ENCODE measurements around the gene CEP89. TPM values are rescaled to one million over a fixed set of nuclear protein-coding genes. Genes with fewer than 3 reads are reported as not detected.
"Not testable (repeated sequence)": the region's sequence is repeated elsewhere in the genome, so short reads cannot be mapped to it uniquely, and the experiment has no call there.

CEP89 gene
- total RNA-seq = 6.8 TPM
- 12.5 TPM for polyA plus RNA-seq
- long read RNA-seq, donor 1, partial matches to known transcripts = 0 of 1 reads
- long read RNA-seq, donor 1, other reads (novel, unspliced or antisense) = 0 of 1 reads
- long read RNA-seq, donor 2, full-length matches to known transcripts = 6 of 6 reads
- long read RNA-seq, donor 2, partial matches to known transcripts = 0 of 6 reads
- long read RNA-seq, donor 2, other reads (novel, unspliced or antisense) = 0 of 6 reads
- long read RNA-seq, donor 3, transcript CEP89-207 (2 exons, 2,903 nt) = major isoform, 6 of 13 reads
- long read RNA-seq, donor 3, partial matches to known transcripts = 6 of 13 reads
- long read RNA-seq, donor 3, other reads (novel, unspliced or antisense) = 0 of 13 reads
- long read RNA-seq, donor 4, partial matches to known transcripts = 0 of 3 reads
- long read RNA-seq, donor 4, other reads (novel, unspliced or antisense) = 0 of 3 reads
- long read RNA-seq, donor 5, partial matches to known transcripts = 0 of 4 reads
- long read RNA-seq, donor 5, other reads (novel, unspliced or antisense) = 0 of 4 reads
- long read RNA-seq, donor 6, partial matches to known transcripts = 5 of 6 reads
- long read RNA-seq, donor 6, other reads (novel, unspliced or antisense) = 0 of 6 reads
- long read RNA-seq, donor 7, full-length matches to known transcripts = 7 of 7 reads
- long read RNA-seq, donor 7, partial matches to known transcripts = 0 of 7 reads
- long read RNA-seq, donor 7, other reads (novel, unspliced or antisense) = 0 of 7 reads
- long read RNA-seq, donor 8, partial matches to known transcripts = 0 of 1 reads
- long read RNA-seq, donor 8, other reads (novel, unspliced or antisense) = 0 of 1 reads
- long read RNA-seq, donor 9, transcript CEP89-207 (2 exons, 2,903 nt) = major isoform, 5 of 5 reads
- long read RNA-seq, donor 9, partial matches to known transcripts = 0 of 5 reads
- long read RNA-seq, donor 9, other reads (novel, unspliced or antisense) = 0 of 5 reads
- long read RNA-seq, donor 10, partial matches to known transcripts = 0 of 5 reads
- long read RNA-seq, donor 10, other reads (novel, unspliced or antisense) = 0 of 5 reads

GRCh38 chr19:32971715-32972540 lies at the start of gene CEP89, which contains the start of gene FAAP24:
TSS of gene CEP89 (minus strand) at chr19:32971958. CDS start at chr19:32971874, 84 bp downstream.
TSS of gene FAAP24 (plus strand) at chr19:32972242. CDS start at chr19:32973197, 955 bp downstream.
- H3K4me3 ChIP-seq (ENCODE audit: low read length in 2 of 2) = peak within 1 kb of the TSS; percentile 56 to 88
- no peaks in the 10 kb centered on the region for H3K9me3 ChIP-seq (ENCODE audit: control insufficient read depth in 2 of 2, insufficient read depth in 1 of 2, low read length in 1 of 2)
- H3K27me3 ChIP-seq (ENCODE audit: control insufficient read depth in 2 of 2, insufficient read depth in 1 of 2, low read length in 1 of 2) = no peaks in the 10 kb centered on the region
- 3% methylated on average over 57 of the region's 57 CpGs for WGBS
- DNase-seq (ENCODE audit: low read depth in 6 of 9, low spot score in 9 of 9) = peak; percentile 98 to 100 (median 99)
- H3K36me3 ChIP-seq (ENCODE audit: control insufficient read depth in 2 of 2, insufficient read depth in 2 of 2, low read length in 1 of 2) = peaks cover 0 to 10% of the 10 kb centered on the region in 2 donors
- H3K27ac ChIP-seq (ENCODE audit: low read depth in 1 of 2, low read length in 1 of 2) = peak within 1 kb of the TSS; percentile 30 to 43
- H3K4me1 ChIP-seq (ENCODE audit: control insufficient read depth in 2 of 2, insufficient read depth in 2 of 2, low read length in 2 of 2) = peaks cover 10% of the 10 kb centered on the region in 2 donors

- 77% methylated on average over 4 of the region's 4 CpGs for WGBS
- DNase-seq (ENCODE audit: low read depth in 6 of 9, low spot score in 9 of 9); H3K36me3 ChIP-seq (ENCODE audit: control insufficient read depth in 2 of 2, insufficient read depth in 2 of 2, low read length in 1 of 2); H3K27me3 ChIP-seq (ENCODE audit: control insufficient read depth in 2 of 2, insufficient read depth in 1 of 2, low read length in 1 of 2); H3K4me3 ChIP-seq (ENCODE audit: low read length in 2 of 2); H3K4me1 ChIP-seq (ENCODE audit: control insufficient read depth in 2 of 2, insufficient read depth in 2 of 2, low read length in 2 of 2); H3K27ac ChIP-seq (ENCODE audit: low read depth in 1 of 2, low read length in 1 of 2); H3K9me3 ChIP-seq (ENCODE audit: control insufficient read depth in 2 of 2, insufficient read depth in 1 of 2, low read length in 1 of 2): not testable (repeated sequence)
These were observed 39.1 kb upstream of the CEP89 start for GRCh38 chr19:33010891-33011290.

- Histone ChIP-seq H3K9me3 (ENCODE audit: control insufficient read depth in 2 of 2, insufficient read depth in 1 of 2, low read length in 1 of 2) (no peaks in the 10 kb centered on the region), H3K36me3 (ENCODE audit: control insufficient read depth in 2 of 2, insufficient read depth in 2 of 2, low read length in 1 of 2) (no peaks in the 10 kb centered on the region), H3K27ac (ENCODE audit: low read depth in 1 of 2, low read length in 1 of 2) (no peak overlapping the region), H3K4me3 (ENCODE audit: low read length in 2 of 2) (no peak overlapping the region), H3K4me1 (ENCODE audit: control insufficient read depth in 2 of 2, insufficient read depth in 2 of 2, low read length in 2 of 2) (no peaks in the 10 kb centered on the region), H3K27me3 (ENCODE audit: control insufficient read depth in 2 of 2, insufficient read depth in 1 of 2, low read length in 1 of 2) (no peaks in the 10 kb centered on the region)
- 98% methylated on average over 4 of the region's 4 CpGs for WGBS
- DNase-seq (ENCODE audit: low read depth in 6 of 9, low spot score in 9 of 9) = no peak
These were observed 37.0 kb upstream of the CEP89 start for GRCh38 chr19:33008738-33009137.

GRCh38 chr19:33005440-33005839 lies 33.7 kb upstream of the CEP89 start:
- Histone ChIP-seq H3K9me3 (ENCODE audit: control insufficient read depth in 2 of 2, insufficient read depth in 1 of 2, low read length in 1 of 2) (no peaks in the 10 kb centered on the region), H3K27ac (ENCODE audit: low read depth in 1 of 2, low read length in 1 of 2) (no peak overlapping the region), H3K4me3 (ENCODE audit: low read length in 2 of 2) (no peak overlapping the region), H3K4me1 (ENCODE audit: control insufficient read depth in 2 of 2, insufficient read depth in 2 of 2, low read length in 2 of 2) (peaks cover 0 to 1% of the 10 kb centered on the region in 2 donors), H3K27me3 (ENCODE audit: control insufficient read depth in 2 of 2, insufficient read depth in 1 of 2, low read length in 1 of 2) (no peaks in the 10 kb centered on the region), H3K36me3 (ENCODE audit: control insufficient read depth in 2 of 2, insufficient read depth in 2 of 2, low read length in 1 of 2) (no peaks in the 10 kb centered on the region)
- WGBS = 77% methylated on average over 5 of the region's 5 CpGs
- DNase-seq (ENCODE audit: low read depth in 6 of 9, low spot score in 9 of 9) = no peak

GRCh38 chr19:33003424-33004024 lies 31.8 kb upstream of the CEP89 start:
- H3K9me3 ChIP-seq (ENCODE audit: control insufficient read depth in 2 of 2, insufficient read depth in 1 of 2, low read length in 1 of 2); H3K4me3 ChIP-seq (ENCODE audit: low read length in 2 of 2); H3K27ac ChIP-seq (ENCODE audit: low read depth in 1 of 2, low read length in 1 of 2); DNase-seq (ENCODE audit: low read depth in 6 of 9, low spot score in 9 of 9); H3K36me3 ChIP-seq (ENCODE audit: control insufficient read depth in 2 of 2, insufficient read depth in 2 of 2, low read length in 1 of 2); H3K4me1 ChIP-seq (ENCODE audit: control insufficient read depth in 2 of 2, insufficient read depth in 2 of 2, low read length in 2 of 2); H3K27me3 ChIP-seq (ENCODE audit: control insufficient read depth in 2 of 2, insufficient read depth in 1 of 2, low read length in 1 of 2): not testable (repeated sequence)
- WGBS = 84% methylated on average over 6 of the region's 6 CpGs

- H3K9me3 ChIP-seq (ENCODE audit: control insufficient read depth in 2 of 2, insufficient read depth in 1 of 2, low read length in 1 of 2); H3K36me3 ChIP-seq (ENCODE audit: control insufficient read depth in 2 of 2, insufficient read depth in 2 of 2, low read length in 1 of 2); H3K27ac ChIP-seq (ENCODE audit: low read depth in 1 of 2, low read length in 1 of 2); H3K27me3 ChIP-seq (ENCODE audit: control insufficient read depth in 2 of 2, insufficient read depth in 1 of 2, low read length in 1 of 2); DNase-seq (ENCODE audit: low read depth in 6 of 9, low spot score in 9 of 9); H3K4me1 ChIP-seq (ENCODE audit: control insufficient read depth in 2 of 2, insufficient read depth in 2 of 2, low read length in 2 of 2); H3K4me3 ChIP-seq (ENCODE audit: low read length in 2 of 2): not testable (repeated sequence)
- 90% methylated on average over 15 of the region's 15 CpGs for WGBS
These were observed 30.5 kb upstream of the CEP89 start for GRCh38 chr19:33002126-33002865.

- no peaks in the 10 kb centered on the region for H3K36me3 ChIP-seq (ENCODE audit: control insufficient read depth in 2 of 2, insufficient read depth in 2 of 2, low read length in 1 of 2)
- no peaks in the 10 kb centered on the region for H3K27me3 ChIP-seq (ENCODE audit: control insufficient read depth in 2 of 2, insufficient read depth in 1 of 2, low read length in 1 of 2)
- WGBS = 92% methylated on average over 4 of the region's 4 CpGs
- H3K4me3 ChIP-seq (ENCODE audit: low read length in 2 of 2) = no peak overlapping the region
- no peak overlapping the region for H3K27ac ChIP-seq (ENCODE audit: low read depth in 1 of 2, low read length in 1 of 2)
- H3K4me1 ChIP-seq (ENCODE audit: control insufficient read depth in 2 of 2, insufficient read depth in 2 of 2, low read length in 2 of 2) = peaks cover 0 to 2% of the 10 kb centered on the region in 2 donors
- DNase-seq (ENCODE audit: low read depth in 6 of 9, low spot score in 9 of 9) = no peak
- no peaks in the 10 kb centered on the region for H3K9me3 ChIP-seq (ENCODE audit: control insufficient read depth in 2 of 2, insufficient read depth in 1 of 2, low read length in 1 of 2)
These were observed 29.2 kb upstream of the CEP89 start for GRCh38 chr19:33000910-33001309.

GRCh38 chr19:33000510-33000909 lies 28.8 kb upstream of the CEP89 start:
- Histone ChIP-seq H3K27ac (ENCODE audit: low read depth in 1 of 2, low read length in 1 of 2) (no peak overlapping the region), H3K36me3 (ENCODE audit: control insufficient read depth in 2 of 2, insufficient read depth in 2 of 2, low read length in 1 of 2) (no peaks in the 10 kb centered on the region), H3K4me3 (ENCODE audit: low read length in 2 of 2) (no peak overlapping the region), H3K9me3 (ENCODE audit: control insufficient read depth in 2 of 2, insufficient read depth in 1 of 2, low read length in 1 of 2) (no peaks in the 10 kb centered on the region), H3K27me3 (ENCODE audit: control insufficient read depth in 2 of 2, insufficient read depth in 1 of 2, low read length in 1 of 2) (no peaks in the 10 kb centered on the region), H3K4me1 (ENCODE audit: control insufficient read depth in 2 of 2, insufficient read depth in 2 of 2, low read length in 2 of 2) (peaks cover 0 to 2% of the 10 kb centered on the region in 2 donors)
- peak in 2 of 9 donors; percentile 13 to 50 for DNase-seq (ENCODE audit: low read depth in 6 of 9, low spot score in 9 of 9)
- WGBS = 22% methylated on average over 8 of the region's 8 CpGs
